HG03469 (cell line): ENCODE results near the gene ARHGEF7.

Experiments used
- ATAC-seq: cut with Tn5 transposase; IDR thresholded peaks from one replicate; pipeline ENCODE4 v1.9.1; 2021; ENCODE audit warnings: mild to moderate bottlenecking, moderate library complexity, moderate number of reproducible peaks; ENCODE audit not compliant: unreplicated experiment

Gene ARHGEF7

GRCh38 chr13:111319521-111319920 is 204.4 kb downstream of the ARHGEF7 start:
- ATAC-seq, result no peak

DNA sequence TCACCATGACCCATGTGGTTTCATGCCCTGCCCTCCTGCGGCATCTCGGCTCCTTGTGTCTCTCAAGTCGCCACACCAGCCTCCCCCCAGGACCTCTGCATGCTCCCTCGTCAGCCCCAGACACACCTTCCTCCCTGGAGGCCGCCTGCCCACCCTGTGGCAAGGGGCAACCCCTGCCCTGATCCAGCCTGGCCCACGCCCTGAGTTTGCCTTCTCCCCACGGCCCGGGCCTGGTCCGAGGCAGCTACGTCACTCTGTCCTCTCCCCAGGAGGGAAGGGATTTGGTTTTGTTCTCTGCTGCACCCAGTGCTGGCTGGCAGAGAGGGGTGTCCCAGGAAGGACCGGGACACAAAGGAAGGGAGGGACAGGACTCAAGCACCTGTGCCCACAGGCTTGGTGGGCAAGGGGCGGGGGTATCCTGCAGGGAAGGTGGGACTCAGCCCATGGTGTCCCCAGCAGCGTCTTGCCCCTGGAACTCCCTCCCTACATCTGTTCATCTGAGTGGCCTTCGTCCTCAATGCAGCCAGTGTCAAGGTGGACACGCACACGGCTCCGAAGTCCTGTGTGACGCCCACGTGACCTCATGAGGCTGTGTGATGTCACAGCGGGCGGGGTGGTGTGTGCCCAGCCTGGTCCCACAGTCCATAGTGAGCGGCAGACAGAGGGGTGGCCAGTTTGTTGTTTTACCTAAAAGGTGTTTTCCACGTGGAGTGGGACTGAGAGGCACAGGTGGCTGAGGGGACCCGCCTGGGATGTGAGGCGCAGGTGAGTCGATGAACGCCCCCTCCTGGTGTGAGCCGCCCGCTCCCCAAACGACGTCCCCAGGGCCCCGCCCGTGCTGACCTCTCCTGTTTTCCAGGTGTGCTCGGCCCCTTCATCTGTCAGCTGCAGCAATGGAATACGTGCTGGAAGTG is 205.1 kb downstream of the ARHGEF7 start, which contains the start of gene TEX29:
Gene TEX29 (plus strand): TSS at position 645 of the 914 bp plus-strand sequence. CDS start 249 bp downstream, at position 894.
- ATAC-seq, result no peak

GRCh38 chr13:111322001-111322915 is 207.1 kb downstream of the ARHGEF7 start:
- ATAC-seq, result no peak

DNA sequence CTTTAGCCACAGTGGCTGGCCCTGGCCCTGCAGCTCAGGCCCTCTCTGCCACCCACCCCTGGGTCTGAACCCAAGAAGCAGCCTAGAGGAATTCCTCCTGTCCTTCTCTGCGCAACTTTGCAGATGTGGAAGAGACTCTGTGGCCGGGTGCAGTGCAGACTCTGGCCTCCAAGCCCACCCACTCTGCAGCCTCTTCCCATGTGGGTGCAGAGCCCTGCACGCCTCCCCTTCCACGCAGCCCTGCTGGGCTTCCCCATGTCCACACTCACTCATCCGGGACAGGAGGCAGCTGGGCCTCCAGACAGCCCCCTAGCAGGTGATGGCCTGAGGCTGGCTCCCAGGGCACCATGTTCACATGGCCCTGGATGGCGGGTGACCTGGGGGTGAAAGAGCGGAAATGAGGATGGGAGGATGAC is 207.8 kb downstream of the ARHGEF7 start:
- no peak for ATAC-seq

DNA sequence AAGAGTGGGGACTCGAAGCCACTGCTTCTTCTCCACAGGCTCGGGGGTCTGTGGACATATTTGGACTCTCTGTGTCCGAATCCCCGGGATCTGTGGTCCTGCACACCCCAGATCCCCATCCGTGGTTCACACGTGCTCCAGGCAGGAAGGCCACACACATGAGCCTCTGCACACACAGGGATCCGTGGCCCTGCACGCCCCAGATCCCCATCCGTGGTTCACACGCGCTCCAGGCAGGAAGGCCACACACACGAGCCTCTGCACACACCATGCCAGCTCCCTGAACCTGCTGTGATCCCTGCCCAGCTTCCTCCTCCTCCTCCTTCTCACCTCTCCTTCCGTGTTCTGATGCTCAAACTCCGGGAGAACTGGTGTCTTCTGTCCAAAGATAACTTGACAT is 208.4 kb downstream of the ARHGEF7 start:
- no peak for ATAC-seq

- ATAC-seq, result no peak
These were observed 209.0 kb downstream of the ARHGEF7 start for GRCh38 chr13:111323950-111324651.

DNA sequence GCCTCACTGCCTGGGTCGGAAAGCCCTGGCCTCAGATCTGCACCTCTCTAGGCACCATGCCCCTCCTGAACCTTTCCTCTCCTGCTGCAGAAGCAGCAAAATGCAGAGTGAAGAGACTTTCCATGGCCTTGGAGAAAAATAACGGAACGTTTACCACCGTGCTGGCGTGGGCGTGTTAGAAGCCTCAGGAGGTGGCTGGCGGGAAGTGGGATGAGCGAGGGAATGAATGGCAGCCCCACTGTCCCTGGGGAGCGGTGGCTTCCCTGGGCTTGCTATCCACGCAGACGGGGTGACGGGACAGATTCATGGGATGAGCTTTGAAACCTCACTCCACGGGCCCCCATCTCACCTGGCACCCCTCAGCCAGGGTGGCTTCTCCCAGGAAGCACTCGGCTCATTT is 209.6 kb downstream of the ARHGEF7 start:
- no peak for ATAC-seq

- ATAC-seq, result no peak
These were observed 210.2 kb downstream of the ARHGEF7 start for GRCh38 chr13:111325146-111325890.

DNA sequence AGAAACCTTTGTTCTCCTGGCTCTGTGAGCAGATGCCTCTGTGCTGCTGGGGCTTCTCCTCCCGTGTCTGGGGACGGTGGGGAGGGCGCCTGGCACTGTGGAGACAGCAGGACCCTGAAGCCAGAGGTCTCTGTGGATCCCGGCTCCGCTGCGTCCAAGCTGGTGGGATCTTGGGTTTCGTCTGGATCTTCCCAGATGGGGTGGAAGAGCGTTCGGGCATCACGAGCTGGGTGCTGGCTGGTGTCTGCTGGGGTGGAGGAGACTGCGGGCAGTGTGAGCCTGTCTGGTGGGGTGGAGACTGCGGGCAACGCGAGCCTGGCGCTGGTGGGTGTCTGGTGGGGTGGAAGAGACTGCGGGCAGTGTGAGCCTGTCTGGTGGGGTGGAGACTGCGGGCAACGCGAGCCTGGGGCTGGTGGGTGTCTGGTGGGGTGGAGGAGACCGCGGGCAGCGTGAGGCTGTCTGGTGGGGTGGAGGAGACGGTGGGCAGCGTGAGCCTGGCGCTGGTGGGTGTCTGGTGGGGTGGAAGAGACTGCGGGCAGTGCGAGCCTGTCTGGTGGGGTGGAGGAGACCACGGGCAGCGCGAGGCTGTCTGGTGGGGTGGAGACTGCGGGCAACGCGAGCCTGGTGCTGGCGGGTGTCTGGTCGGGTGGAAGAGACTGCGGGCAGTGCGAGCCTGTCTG is 211.0 kb downstream of the ARHGEF7 start:
- no peak for ATAC-seq

DNA sequence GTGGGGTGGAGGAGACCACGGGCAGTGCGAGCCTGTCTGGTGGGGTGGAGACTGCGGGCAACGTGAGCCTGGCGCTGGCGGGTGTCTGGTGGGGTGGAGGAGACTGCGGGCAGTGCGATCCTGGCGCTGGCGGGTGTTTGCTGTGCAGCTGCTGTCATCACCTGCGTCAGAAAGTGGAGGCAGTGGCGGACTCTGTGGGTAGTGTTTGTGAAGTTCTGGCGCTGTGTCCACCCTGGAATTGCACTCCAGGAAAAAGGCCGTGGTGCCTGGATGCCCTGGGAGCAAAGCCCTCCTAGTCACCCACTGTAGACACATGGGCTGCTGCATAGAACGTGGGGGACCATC is 211.5 kb downstream of the ARHGEF7 start:
- ATAC-seq, result no peak

- ATAC-seq, result no peak
These were observed 212.0 kb downstream of the ARHGEF7 start for GRCh38 chr13:111326981-111327642.

DNA sequence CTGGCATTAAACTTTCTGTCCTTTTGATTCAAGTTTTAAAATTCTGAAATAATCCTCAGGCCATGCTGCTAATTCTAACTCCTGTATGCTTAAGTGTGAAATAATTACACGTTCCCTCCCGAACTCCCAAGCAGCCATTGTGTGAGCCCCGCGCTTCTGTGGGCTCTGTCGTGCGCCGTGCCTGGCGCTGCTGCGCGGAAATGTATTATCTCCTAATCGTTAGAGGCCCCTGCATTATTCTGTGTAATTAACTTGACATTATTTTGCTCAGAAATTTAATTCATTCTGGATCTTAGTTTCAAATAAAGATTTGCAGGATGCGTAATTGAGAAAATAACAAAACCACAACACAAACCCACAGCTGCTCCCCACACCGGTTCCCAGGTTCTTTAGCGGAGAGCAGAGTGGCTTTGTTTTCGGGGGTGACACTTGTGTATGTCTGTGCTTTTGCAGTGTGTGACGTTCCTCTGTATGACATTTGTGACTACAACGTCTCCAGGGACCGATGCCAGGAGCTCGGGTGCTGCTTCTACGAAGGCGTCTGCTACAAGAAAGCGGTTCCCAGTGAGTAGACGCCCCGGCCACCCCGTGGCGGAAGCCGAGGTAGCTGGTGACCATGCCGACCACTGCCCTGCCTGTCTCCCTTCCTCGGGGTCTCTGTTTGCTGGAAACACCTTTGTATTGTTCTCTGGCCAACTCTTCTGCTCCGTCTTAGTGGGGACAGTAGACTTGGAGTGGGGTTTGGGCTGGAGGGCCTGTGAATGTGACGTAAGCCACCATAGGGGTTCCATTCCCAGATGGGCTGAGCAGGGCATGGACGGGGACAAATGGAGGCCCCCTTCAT is 212.8 kb downstream of the ARHGEF7 start:
- ATAC-seq, result no peak

DNA sequence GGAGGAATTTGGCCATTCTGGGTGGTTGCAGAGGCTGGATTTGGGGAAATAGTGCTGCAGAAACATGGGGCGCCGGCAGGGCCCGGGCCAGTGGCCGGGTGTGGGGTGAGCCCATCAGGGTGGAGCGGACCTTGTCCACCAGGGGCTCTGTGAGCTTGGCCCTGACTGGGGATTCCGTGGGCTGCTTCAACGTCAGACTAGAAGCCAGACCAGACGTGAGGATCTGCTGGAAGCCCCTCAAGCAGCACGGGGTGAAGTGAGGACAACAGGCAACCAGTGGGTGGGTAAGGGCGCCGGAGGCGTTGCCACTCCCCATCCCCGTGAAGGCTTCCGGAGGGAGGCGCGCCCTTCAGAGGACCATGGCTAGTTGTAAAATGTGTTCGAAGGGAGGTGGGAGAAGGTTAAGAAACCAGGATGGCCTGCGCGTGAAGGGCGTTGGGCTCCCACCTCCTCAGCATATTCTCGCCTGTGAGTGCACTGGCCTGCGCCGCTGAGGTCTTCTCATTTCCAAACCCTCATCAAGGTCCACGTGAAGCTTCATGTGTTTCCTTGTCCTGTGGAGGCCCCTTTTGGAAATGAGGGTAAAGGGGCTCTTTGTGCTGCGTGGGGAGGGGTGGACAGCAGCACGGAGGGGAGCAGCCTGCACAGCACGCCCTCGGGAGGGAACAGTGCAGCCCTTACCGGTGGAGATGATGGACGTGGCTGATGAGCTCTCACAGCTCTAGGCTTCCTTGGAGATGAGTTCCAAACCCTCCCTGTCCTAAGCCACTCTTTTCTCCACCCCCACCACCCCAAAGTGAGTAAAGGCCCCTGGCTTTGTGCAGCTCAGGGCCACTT is 213.7 kb downstream of the ARHGEF7 start:
- no peak for ATAC-seq

DNA sequence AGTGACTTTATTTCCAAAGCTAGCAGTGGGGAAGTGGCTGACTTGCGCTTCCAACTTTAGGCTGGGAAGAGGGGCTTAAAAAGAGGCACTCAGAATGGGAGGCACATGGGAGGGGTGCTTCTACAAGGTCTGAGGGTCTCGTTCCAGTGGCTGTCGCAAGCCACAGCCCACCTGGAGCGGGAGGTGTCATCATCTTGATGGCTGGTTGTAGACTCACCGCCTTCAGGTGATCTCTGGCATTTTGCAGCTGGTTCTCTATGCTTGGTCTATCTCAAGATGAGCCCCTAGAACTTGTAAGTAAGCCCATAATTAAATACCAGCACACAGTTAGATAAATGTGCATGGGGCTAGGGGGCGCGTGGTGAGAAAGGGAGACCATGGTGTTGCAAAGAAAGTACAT is 214.5 kb downstream of the ARHGEF7 start:
- no peak for ATAC-seq

- no peak for ATAC-seq
These were observed 215.0 kb downstream of the ARHGEF7 start for GRCh38 chr13:111330066-111330610.

DNA sequence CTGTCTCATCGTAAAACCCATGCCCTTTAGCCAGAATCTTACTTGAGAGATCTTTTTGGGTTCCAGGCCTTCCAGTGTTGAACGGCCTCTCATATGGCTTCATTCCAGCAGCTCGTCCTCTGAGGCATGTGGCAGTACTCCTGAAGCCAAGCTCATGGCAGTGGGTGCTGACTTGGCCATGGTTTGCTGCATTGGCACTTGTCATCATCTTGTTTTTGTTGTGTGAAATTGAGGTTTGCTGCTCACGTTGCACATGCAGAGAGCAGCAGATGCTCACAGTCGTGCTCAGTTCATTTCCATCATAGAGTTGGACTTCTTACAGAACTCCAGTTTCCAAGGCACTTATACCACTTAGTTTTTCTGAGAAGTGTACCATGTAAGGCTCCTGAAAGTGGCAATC is 220.2 kb downstream of the ARHGEF7 start:
- ATAC-seq, result no peak

DNA sequence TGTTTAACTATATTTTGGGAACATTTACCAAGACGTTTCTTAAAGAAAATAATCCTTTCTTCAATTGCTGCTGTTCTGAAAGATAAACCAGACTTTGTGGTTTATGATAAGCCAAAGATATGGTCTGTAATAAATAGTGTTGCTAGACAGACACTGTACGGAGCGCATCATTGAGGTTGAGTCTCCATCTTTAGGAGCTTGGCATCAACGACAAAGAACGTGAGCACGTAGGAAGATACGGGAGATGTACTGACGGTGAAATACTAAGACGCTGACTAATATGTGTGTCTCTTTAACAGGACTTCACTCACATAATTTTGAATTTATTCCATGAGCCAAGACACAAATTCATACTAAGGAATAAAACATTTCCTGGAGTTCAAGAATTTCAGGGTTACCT is 221.6 kb downstream of the ARHGEF7 start:
- ATAC-seq, result no peak
